Germinal center (tissue), 1 donor: Measurements from ENCODE around the gene SERPINC1.
"Not testable (repeated sequence)": the region's sequence is repeated elsewhere in the genome, so short reads cannot be mapped to it uniquely, and the experiment has no call there.

Experiments
- DNase-seq: peaks from one replicate; pipeline ENCODE4 v3.0.0; 2012; ENCODE audit warnings: mixed read lengths, low spot score

The SERPINC1 gene

GRCh38 chr1:173863224-173864161 is 53.6 kb downstream of the SERPINC1 start:
- DNase-seq: no peak

- no peak for DNase-seq
These were observed 54.3 kb downstream of the SERPINC1 start for GRCh38 chr1:173862769-173863223.

GRCh38 chr1:173862146-173862768 is 54.9 kb downstream of the SERPINC1 start:
- not testable (repeated sequence) for DNase-seq

GRCh38 chr1:173861731-173862145 is 55.4 kb downstream of the SERPINC1 start:
- DNase-seq: no peak

- DNase-seq: no peak
These were observed 57.1 kb downstream of the SERPINC1 start for GRCh38 chr1:173860065-173860464.

- not testable (repeated sequence) for DNase-seq
These were observed 57.6 kb downstream of the SERPINC1 start for GRCh38 chr1:173859547-173859946.

GRCh38 chr1:173857363-173857917 is 59.7 kb downstream of the SERPINC1 start:
- DNase-seq: no peak

- DNase-seq: no peak
These were observed 60.2 kb downstream of the SERPINC1 start for GRCh38 chr1:173856903-173857302.

- no peak for DNase-seq
These were observed 61.1 kb downstream of the SERPINC1 start for GRCh38 chr1:173856014-173856413.
